ENCODE measurements around the gene DIP2C.

DNA sequence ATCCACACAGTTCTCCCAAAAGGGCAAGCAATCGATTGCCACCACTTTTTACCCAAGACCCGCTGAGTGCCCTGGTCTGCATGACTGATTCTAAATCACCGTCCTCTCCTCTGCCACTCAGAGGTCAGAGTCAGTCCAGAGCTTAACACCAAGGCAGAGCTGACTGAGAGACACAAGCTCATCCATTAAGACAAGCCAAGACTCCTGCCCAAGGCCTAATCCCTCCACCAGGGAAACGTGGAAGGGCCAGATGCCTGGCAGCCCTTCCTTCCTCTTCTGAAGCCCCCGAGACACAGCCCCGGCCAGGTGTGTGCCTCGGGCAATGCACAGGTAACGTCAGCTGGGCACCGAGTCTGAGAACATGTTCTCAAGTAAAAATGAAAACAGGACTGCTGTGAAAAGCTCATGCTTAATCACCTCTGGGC, 51.7 kb downstream of the DIP2C start:
- TF ChIP-seq, protein P1, sequence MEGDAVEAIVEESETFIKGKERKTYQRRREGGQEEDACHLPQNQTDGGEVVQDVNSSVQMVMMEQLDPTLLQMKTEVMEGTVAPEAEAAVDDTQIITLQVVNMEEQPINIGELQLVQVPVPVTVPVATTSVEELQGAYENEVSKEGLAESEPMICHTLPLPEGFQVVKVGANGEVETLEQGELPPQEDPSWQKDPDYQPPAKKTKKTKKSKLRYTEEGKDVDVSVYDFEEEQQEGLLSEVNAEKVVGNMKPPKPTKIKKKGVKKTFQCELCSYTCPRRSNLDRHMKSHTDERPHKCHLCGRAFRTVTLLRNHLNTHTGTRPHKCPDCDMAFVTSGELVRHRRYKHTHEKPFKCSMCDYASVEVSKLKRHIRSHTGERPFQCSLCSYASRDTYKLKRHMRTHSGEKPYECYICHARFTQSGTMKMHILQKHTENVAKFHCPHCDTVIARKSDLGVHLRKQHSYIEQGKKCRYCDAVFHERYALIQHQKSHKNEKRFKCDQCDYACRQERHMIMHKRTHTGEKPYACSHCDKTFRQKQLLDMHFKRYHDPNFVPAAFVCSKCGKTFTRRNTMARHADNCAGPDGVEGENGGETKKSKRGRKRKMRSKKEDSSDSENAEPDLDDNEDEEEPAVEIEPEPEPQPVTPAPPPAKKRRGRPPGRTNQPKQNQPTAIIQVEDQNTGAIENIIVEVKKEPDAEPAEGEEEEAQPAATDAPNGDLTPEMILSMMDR (IDR thresholded peaks at IDR 0.05) = no peak
- TF ChIP-seq POLR2A (IDR thresholded peaks at IDR 0.05) = no peak
